Measurements from ENCODE around the gene ATG3.

DNA sequence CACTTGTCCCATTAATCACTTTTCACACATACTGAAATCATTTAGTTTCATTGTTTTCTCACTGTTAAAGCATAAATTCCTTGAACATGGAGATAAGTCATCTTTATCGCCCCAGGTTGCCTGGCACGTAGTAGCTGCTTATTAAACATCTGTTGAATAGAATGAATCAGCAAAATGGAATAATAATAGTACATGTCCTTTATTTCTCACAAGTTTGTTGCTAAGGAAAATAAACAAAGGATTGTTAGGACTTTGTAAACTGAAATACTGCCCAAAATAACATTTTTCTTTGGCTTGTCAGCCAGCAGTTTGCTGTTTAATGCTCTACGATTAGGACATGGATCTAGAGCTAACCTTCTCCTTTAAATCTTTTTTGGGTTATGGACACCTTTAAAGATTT, 17.9 kb upstream of the ATG3 start:
- TF ChIP-seq POLR2A (IDR thresholded peaks at IDR 0.05) (no peak), CTCF (IDR thresholded peaks at IDR 0.05) (no peak), EP300 (IDR thresholded peaks at IDR 0.05) (no peak)

Data from stomach (tissue), 4 donors.